Measurements from ENCODE around the gene CFAP73.
"Not testable (repeated sequence)": the region's sequence is repeated elsewhere in the genome, so short reads cannot be mapped to it uniquely, and the experiment has no call there.

The CFAP73 gene

GRCh38 chr12:113149361-113150150 lies at the start of gene CFAP73:
Gene CFAP73 (plus strand): TSS chr12:113149724. CDS start chr12:113149858, 134 bp downstream.
- no peak for FAIRE-seq

DNA sequence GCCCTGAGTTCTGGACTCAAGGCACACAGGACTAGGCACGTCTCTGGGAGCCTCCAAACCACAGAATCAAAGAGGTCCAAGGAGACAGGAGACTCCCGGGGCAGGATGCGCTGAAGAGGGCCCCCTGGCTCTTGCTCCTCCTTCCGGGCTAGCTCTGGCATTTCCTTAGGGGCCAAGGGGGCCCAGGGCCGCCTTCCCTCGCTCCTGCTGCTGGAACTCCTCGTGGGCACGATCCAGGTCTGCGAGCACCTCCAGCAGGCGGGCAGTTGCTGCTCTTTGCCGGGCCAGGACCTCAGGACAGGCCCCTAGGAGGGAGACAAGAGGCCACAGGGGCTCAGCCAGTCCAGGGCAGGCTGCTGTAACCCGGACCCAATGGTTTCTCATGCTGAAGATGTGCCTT lies 49.8 kb upstream of the CFAP73 start:
- no peak for FAIRE-seq

GRCh38 chr12:113101751-113102150 lies 47.8 kb upstream of the CFAP73 start:
- FAIRE-seq: no peak

- no peak for FAIRE-seq
Observed at GRCh38 chr12:113102811-113103210, 46.7 kb upstream of the CFAP73 start.

- FAIRE-seq: no peak
Observed at GRCh38 chr12:113103756-113104450, 45.6 kb upstream of the CFAP73 start.

DNA sequence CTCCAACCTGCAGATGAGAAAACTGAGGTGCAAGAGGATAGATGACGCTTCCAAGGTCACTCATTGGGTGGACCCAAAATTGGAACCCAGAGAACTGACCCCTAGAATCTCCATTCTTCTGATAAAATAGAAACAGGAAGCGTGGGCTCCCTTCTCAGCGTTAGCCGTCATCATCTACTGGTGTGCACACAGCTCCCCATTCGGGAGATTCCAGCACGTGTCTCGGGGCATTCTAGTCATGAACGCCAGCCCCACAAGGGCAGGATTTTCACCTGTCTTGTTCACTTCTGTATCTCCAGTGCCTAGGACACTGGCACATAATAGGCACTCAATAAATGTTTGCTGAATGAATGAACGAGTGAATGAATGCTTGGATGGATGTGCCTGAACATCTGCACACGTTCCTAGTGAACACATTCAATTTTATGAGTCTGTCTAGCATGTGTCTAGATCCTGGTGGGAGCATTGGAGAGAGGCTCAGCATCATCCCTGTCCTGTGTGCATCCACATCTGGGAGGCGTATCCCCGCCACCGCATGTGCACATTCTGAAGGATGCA lies 44.5 kb upstream of the CFAP73 start:
- FAIRE-seq: no peak

DNA sequence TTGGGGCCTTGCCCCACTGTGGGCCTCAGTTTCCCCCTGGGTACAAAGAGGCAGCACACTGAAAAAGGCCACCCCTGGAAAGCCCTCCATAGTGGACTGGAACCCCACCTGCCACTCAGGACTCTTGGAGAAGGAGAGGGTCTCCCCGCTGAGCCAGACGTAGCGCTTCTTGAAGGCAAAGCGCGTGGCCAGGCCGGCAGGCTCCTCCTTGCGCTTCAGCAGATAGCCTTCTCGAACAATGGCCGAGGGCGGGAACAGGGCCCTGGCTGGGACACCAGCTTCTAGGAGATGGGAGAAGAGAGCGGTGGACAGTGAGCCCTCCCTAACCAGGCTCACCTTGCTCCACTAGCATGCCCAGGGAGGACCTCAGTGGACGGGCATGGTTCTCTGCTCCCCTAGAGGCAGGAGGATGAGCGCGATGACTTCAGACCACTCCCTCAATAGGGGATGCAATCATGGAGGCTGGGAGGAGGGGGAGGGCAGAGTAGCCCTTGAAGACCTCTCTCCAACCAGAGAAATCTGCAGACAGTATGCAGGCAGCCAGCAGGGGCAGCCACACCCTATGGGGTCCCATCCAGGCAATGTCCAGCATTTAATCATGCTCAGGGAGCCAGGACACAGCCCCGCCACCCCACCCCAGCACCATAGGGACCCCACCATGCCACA lies 43.8 kb upstream of the CFAP73 start:
- no peak for FAIRE-seq

DNA sequence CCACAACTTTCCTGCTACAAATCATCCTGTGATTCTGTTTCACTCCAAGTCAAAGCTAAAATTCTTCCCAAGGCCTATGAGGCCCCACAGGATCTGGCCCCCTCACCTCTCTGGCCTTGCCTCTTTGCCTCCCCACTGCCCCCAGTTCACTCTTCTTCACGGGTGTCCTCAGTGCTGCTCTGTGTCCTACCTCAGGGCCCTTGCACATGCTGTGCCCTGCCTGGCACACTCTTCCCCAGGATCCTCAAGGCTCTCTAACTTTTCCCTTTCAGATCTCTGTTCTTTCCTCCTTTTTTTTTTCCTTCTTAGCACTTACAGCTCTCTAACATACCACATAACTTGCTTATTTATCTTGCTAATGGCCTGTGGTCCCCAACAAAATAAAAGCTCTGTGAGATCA lies 43.2 kb upstream of the CFAP73 start:
- no peak for FAIRE-seq

DNA sequence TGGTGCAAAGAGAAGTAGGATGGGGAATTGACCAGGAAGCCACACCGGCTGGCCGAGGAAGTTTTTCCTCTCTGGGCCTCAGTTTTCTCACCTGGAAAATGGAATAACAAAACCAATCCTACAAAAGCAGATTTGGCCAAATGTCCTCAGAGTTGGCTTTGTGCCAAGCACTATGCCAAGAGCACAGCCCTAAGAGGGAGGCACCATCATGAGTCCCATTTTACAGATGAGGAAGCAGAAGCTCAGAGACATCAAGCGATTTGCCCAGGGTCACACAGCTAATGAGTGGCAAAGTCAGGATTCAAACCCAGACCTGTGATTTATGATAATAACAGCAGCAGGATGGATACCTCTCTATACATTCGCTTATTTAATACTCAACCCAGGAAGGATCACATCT lies 41.2 kb upstream of the CFAP73 start:
- no peak for FAIRE-seq

DNA sequence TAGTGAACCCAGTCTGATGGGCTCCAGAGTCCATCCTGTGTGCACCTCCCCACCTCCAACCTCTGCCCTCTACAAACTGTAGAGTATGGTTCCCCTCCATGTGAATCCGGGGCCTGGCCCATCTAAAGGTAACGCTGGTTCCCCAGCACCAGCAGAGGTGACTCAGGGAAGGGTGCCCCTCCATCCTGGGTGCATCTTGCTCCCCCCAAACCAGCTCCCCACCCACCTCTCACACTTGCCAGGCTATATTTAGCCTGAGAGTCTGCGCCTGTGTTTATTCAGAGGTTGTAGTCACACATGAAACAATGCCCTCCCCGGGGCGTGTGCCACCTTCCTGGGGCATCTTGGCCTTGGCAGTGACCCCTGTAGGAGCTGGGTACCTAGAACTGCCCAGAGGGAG lies 40.2 kb upstream of the CFAP73 start:
- FAIRE-seq: no peak

DNA sequence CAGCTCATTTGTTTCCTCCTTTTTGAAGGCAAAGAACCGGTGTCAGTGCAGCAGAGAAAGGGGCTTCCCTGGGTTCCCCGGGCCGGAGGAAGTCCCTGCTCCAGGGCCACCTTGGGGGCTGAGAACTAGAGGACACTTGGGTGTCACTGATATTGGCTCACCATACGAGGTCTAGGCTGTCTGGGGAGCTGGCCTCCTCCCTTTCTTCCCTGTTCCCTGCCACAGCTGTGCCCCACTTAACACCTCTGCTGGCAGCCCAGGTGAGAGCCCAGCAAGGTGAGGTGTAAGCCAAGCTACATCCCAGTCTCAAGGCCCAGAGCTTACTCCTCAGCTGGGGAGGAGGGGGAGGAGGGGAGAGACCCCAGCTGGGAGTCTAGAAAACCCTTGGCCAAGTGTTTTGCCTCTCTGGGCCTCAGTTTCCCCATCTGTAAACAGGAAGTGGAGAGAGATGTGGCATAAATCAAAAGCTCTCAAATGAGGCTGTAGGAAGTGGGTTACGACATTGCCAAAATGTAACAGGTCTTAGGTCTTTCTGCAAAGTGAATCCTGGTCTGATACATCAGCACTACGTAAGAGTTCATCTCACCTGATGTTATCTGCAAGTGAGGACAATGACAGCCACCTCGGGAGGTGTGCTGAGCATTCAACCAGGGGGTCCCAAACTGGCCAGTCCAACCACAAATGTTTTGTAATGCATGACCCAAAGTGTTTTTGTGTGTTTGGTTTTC lies 39.5 kb upstream of the CFAP73 start:
- FAIRE-seq: no peak

DNA sequence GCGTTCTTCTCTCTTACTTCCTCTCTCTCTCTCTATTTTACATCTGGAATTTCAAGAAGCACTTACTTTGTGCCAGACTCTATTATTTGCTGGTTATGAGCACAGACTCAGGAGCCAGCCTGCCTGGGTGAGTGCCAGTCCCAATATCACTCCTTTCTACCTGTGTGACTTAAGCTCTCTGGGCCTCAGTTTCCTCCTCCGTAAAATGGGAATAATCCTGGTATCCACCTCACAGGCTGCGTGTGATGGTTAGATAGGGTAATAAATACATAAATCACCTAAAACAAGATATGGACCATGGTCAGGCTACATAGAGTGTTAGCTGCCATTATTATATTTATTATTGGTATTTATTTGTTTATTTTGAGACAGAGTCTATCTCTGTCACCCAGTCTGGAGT lies 38.3 kb upstream of the CFAP73 start:
- no peak for FAIRE-seq

GRCh38 chr12:113112043-113112899 lies 37.3 kb upstream of the CFAP73 start:
- no peak for FAIRE-seq

- no peak for FAIRE-seq
Observed at GRCh38 chr12:113113397-113113796, 36.1 kb upstream of the CFAP73 start.

GRCh38 chr12:113114447-113115178 lies 34.9 kb upstream of the CFAP73 start:
- FAIRE-seq: no peak

GRCh38 chr12:113115455-113116126 lies 33.9 kb upstream of the CFAP73 start:
- no peak for FAIRE-seq

DNA sequence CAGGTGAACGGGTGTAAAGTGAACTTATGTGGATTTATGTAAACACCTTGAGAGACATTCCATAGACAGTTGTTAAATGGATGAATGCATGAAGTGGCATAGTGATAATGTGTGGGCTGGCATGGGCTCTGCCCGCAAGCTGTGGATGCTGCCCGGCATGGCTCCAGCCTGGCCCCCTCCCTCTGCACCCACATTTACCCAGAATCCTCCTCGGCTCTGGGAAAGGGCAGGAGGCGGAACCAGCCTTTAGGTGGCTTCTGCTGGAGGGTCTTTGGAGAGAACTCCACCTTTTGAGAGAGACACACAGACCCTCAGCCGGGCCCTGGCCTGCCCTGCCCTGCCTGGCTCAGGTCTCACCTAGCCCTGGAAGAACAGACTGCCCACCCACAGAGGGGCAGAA lies 32.6 kb upstream of the CFAP73 start:
- FAIRE-seq: no peak

- not testable (repeated sequence) for FAIRE-seq
Observed at GRCh38 chr12:113117684-113118083, 31.8 kb upstream of the CFAP73 start.

- no peak for FAIRE-seq
Observed at GRCh38 chr12:113118142-113118541, 31.4 kb upstream of the CFAP73 start.

- no peak for FAIRE-seq
Observed at GRCh38 chr12:113119980-113120669, 29.4 kb upstream of the CFAP73 start.
